HG02759 (cell line): ENCODE measurements around the gene PCDHGB7.
"Not testable (repeated sequence)": the region's sequence is repeated elsewhere in the genome, so short reads cannot be mapped to it uniquely, and the experiment has no call there.

Experiments used
- ATAC-seq: cut with Tn5 transposase; IDR thresholded peaks from one replicate; pipeline ENCODE4 v1.9.1; 2021; ENCODE audit warnings: mild to moderate bottlenecking, moderate library complexity; ENCODE audit not compliant: unreplicated experiment

Gene PCDHGB7

GRCh38 chr5:141417494-141418172 lies at the start of gene PCDHGB7:
TSS of gene PCDHGB7 (plus strand) at chr5:141417677. CDS start at chr5:141417860, 183 bp downstream.
- peak; percentile 74 for ATAC-seq

DNA sequence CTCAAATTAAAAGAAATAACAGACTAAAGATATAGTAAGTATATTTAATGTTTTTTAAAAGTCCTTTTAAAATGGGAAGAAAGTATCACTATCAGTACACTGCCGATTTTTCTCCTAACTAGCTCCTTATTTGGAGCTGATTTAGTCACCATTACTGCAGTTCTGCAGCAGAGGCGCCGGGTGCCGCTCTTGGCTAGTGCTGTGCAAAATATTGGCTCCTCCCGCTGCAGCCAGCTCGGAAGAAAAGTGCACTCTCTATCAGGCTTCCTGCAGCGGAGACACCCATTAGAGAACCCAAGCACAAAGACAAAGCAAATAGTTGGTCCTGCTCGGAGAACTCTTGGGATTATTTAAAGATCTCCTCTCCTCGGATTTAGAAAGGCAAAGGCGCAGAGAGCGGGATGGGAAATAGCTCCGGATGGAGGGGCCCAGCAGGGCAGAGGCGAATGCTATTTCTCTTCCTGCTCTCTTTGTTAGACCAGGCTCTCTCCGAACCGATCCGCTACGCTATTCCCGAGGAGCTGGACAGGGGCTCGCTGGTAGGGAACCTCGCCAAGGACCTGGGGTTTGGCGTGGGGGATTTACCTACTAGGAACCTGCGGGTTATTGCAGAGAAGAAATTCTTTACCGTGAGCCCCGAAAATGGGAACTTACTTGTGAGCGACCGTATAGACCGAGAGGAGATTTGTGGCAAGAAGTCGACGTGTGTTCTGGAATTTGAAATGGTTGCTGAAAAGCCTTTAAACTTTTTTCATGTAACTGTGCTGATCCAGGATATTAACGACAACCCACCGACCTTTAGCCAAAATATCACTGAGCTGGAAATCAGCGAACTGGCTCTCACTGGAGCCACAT lies 47.3 kb upstream of the PCDHGB7 start, which contains the start of gene PCDHGB3:
PCDHGB3 (plus strand) TSS at position 249 of the 855 bp plus-strand sequence; CDS start at position 402, 153 bp downstream.
- peak; percentile 95 for ATAC-seq

- ATAC-seq = no peak
Observed at GRCh38 chr5:141371572-141372475, 45.7 kb upstream of the PCDHGB7 start.

DNA sequence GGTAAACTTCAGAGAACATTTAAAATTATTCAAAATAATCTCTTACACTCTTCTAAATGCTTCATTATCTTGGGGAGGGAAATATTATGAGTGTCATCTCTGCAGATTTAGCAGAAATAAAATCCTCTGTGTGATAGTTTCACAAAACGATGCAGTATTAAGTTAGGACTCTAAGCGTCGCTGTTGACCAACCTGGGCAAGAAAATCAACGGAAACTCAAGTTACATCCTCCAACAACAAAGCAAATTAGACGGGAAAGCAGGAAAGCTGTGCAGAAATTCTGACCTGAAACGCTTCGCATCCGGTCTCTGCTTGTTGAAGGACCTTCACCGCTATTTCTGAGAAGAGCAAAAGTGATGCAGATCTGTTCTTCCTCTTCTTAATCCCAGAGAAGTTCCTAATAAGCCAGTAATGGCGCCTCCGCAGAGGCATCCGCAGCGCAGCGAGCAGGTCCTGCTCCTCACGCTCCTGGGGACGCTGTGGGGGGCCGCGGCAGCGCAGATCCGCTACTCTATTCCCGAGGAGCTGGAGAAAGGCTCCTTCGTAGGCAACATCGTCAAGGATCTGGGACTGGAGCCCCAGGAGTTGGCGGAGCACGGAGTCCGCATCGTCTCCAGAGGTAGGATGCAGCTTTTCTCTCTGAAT lies 43.7 kb upstream of the PCDHGB7 start, which contains the start of gene PCDHGA6:
PCDHGA6 (plus strand) TSS at position 219 of the 645 bp plus-strand sequence; CDS start at position 412, 193 bp downstream.
- ATAC-seq = no peak

DNA sequence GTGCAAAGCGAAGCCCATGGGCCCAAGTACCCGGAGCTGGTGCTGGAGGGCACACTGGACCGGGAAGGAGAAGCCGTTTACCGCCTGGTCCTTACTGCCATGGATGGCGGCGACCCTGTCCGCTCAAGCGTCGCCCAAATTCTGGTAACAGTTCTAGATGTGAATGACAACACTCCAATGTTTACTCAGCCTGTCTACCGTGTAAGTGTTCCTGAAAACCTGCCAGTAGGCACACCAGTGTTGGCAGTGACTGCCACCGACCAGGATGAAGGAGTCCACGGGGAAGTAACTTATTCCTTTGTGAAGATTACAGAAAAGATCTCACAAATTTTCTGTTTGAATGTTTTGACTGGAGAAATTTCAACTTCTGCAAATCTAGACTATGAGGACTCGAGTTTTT lies 42.9 kb upstream of the PCDHGB7 start:
- ATAC-seq = no peak

GRCh38 chr5:141375444-141376155 lies 41.9 kb upstream of the PCDHGB7 start:
- not testable (repeated sequence) for ATAC-seq

DNA sequence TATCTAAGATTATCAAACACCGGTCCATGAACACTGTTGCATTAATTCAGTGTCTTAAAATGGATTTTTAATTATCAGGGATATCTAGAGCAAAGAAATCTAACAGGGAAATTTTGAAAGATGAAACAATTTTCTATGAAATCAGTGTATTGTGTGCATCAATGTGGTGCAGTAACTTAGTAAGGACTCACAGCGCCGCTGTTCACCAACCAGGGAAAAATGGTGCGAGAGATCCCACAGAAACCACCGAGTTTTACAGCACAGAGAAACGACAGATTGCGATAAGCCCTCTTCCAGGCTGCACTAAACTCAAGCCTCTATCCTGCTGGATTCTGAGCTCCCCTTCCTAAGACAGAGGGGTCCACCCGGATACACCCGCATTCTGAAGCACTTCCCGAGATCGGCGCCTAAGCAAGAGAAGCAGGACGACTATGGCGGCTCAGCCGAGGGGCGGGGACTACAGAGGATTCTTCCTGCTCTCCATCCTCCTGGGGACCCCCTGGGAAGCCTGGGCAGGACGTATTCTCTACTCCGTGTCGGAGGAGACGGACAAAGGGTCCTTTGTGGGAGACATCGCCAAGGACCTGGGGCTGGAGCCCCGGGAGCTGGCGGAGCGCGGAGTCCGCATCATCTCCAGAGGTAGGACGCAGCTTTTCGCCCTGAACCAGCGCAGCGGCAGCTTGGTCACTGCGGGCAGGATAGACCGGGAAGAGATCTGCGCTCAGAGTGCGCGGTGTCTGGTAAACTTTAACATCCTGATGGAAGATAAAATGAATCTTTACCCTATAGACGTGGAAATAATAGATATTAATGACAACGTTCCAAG lies 34.8 kb upstream of the PCDHGB7 start, which contains the start of gene PCDHGA7:
PCDHGA7 (plus strand) TSS at position 274 of the 826 bp plus-strand sequence; CDS start at position 432, 158 bp downstream.
- ATAC-seq = no peak

- no peak for ATAC-seq
Observed at GRCh38 chr5:141383345-141383744, 34.1 kb upstream of the PCDHGB7 start.

DNA sequence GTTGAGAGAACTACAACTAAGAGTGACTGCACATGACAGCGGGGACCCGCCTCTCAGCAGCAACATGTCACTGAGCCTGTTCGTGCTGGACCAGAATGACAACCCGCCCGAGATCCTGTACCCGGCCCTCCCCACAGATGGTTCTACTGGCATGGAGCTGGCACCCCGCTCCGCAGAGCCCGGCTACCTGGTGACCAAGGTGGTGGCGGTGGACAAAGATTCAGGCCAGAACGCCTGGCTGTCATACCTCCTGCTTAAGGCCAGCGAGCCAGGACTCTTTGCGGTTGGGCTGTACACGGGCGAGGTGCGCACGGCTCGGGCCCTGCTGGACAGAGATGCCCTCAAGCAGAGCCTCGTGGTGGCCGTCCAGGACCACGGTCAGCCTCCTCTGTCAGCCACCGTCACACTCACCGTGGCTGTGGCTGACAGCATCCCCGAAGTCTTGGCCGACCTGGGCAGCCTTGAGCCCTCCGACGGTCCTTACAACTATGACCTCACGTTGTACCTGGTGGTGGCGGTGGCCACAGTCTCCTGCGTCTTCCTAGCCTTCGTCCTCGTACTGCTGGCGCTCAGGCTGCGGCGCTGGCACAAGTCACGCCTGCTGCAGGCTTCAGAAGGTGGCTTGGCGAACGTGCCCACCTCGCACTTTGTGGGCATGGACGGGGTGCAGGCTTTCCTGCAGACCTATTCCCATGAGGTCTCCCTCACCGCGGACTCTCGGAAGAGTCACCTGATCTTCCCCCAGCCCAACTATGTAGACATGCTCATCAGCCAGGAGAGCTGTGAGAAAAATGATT lies 32.8 kb upstream of the PCDHGB7 start:
- ATAC-seq = no peak

- ATAC-seq = peak; percentile 70
Observed at GRCh38 chr5:141387557-141388311, 29.7 kb upstream of the PCDHGB7 start, which contains the start of gene PCDHGB4. TSS of gene PCDHGB4 (plus strand) at chr5:141387698. CDS start at chr5:141387885, 187 bp downstream.

DNA sequence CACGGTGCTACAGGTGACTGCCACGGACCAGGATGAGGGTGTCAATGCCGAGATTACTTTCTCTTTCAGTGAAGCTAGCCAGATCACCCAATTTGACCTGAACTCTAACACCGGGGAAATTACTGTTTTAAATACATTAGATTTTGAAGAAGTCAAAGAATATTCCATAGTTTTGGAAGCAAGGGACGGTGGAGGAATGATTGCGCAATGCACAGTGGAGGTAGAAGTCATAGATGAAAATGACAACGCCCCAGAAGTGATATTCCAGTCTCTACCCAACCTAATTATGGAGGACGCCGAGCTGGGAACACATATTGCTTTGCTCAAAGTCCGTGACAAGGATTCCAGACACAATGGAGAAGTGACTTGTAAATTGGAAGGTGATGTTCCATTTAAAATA lies 28.8 kb upstream of the PCDHGB7 start:
- no peak for ATAC-seq

- no peak for ATAC-seq
Observed at GRCh38 chr5:141389153-141390042, 28.1 kb upstream of the PCDHGB7 start.

DNA sequence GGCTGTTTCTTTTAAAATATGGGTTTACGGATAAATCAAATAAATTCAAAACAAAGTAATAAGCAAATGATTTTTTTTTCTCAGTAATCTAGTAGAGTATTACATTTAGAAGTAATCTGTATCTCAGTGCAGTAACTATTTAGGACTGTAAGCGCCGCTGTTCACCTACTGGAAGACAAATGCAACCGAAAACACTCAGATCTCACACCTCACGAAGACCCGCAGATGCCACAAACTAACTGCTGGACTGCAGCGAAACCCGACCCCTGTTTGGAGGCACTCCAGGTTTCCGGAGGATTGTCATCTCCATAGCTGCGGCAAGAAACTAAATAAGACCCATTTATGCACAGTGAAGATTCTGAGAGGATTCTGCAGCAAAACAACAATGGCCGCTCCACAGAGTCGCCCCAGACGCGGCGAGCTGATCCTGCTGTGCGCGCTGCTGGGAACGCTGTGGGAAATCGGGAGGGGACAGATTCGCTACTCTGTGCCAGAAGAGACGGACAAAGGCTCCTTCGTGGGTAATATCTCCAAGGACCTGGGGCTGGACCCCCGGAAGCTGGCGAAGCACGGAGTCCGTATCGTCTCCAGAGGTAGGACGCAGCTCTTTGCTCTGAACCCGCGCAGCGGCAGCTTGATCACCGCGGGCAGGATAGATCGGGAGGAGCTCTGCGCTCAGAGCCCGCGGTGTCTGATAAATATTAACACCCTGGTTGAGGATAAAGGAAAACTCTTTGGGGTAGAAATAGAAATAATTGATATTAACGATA lies 24.9 kb upstream of the PCDHGB7 start, which contains the start of gene PCDHGA8:
PCDHGA8 (plus strand) TSS at position 205 of the 770 bp plus-strand sequence; CDS start at position 386, 181 bp downstream.
- no peak for ATAC-seq

- ATAC-seq = no peak
Observed at GRCh38 chr5:141393267-141393666, 24.2 kb upstream of the PCDHGB7 start.
